Measurements from ENCODE around the gene WDR87.

WDR87 gene

GRCh38 chr19:37905946-37906868 lies at the start of gene WDR87:
TSS of gene WDR87 (minus strand) at chr19:37906594. CDS start at chr19:37898239, 8,355 bp downstream.
- H3K27ac ChIP-seq (ENCODE audit: low read depth, low read length), result peak within 1 kb of the TSS; percentile 82
- H3K9ac ChIP-seq (ENCODE audit: low read length), result peak within 1 kb of the TSS; percentile 27
- H3K4me1 ChIP-seq (ENCODE audit: insufficient read depth, low read length), result peaks cover 10% of the 10 kb centered on the region
- no peaks in the 10 kb centered on the region for H3K9me3 ChIP-seq (ENCODE audit: low read length)
- no peaks in the 10 kb centered on the region for H3K36me3 ChIP-seq (ENCODE audit: insufficient read depth, low read length)
- H3K27me3 ChIP-seq (ENCODE audit: control insufficient read depth in 1 of 2, insufficient read depth in 2 of 2, low read length in 2 of 2), result no peaks in the 10 kb centered on the region
- peak within 1 kb of the TSS; percentile 65 to 90 for H3K4me3 ChIP-seq (ENCODE audit: low read depth in 1 of 2, low read length in 2 of 2)

GRCh38 chr19:37955986-37956385 lies 49.6 kb upstream of the WDR87 start:
- no peak overlapping the region for H3K9ac ChIP-seq (ENCODE audit: low read length)
- H3K4me3 ChIP-seq (ENCODE audit: low read depth in 1 of 2, low read length in 2 of 2), result no peak overlapping the region
- no peaks in the 10 kb centered on the region for H3K9me3 ChIP-seq (ENCODE audit: low read length)
- no peaks in the 10 kb centered on the region for H3K36me3 ChIP-seq (ENCODE audit: insufficient read depth, low read length)
- no peak overlapping the region for H3K27ac ChIP-seq (ENCODE audit: low read depth, low read length)
- H3K27me3 ChIP-seq (ENCODE audit: control insufficient read depth in 1 of 2, insufficient read depth in 2 of 2, low read length in 2 of 2), result no peaks in the 10 kb centered on the region
- H3K4me1 ChIP-seq (ENCODE audit: insufficient read depth, low read length), result no peaks in the 10 kb centered on the region

GRCh38 chr19:37954421-37954874 lies 48.1 kb upstream of the WDR87 start:
- H3K9ac ChIP-seq (ENCODE audit: low read length), result no peak overlapping the region
- H3K9me3 ChIP-seq (ENCODE audit: low read length), result no peaks in the 10 kb centered on the region
- no peaks in the 10 kb centered on the region for H3K4me1 ChIP-seq (ENCODE audit: insufficient read depth, low read length)
- H3K27ac ChIP-seq (ENCODE audit: low read depth, low read length), result no peak overlapping the region
- H3K27me3 ChIP-seq (ENCODE audit: control insufficient read depth in 1 of 2, insufficient read depth in 2 of 2, low read length in 2 of 2), result no peaks in the 10 kb centered on the region
- no peaks in the 10 kb centered on the region for H3K36me3 ChIP-seq (ENCODE audit: insufficient read depth, low read length)
- no peak overlapping the region for H3K4me3 ChIP-seq (ENCODE audit: low read depth in 1 of 2, low read length in 2 of 2)

GRCh38 chr19:37953918-37954303 lies 47.5 kb upstream of the WDR87 start:
- no peak overlapping the region for H3K4me3 ChIP-seq (ENCODE audit: low read depth in 1 of 2, low read length in 2 of 2)

GRCh38 chr19:37953171-37953917 lies 47.0 kb upstream of the WDR87 start:
- no peak overlapping the region for H3K4me3 ChIP-seq (ENCODE audit: low read depth in 1 of 2, low read length in 2 of 2)
- no peaks in the 10 kb centered on the region for H3K36me3 ChIP-seq (ENCODE audit: insufficient read depth, low read length)
- H3K27me3 ChIP-seq (ENCODE audit: control insufficient read depth in 1 of 2, insufficient read depth in 2 of 2, low read length in 2 of 2), result no peaks in the 10 kb centered on the region
- H3K27ac ChIP-seq (ENCODE audit: low read depth, low read length), result no peak overlapping the region
- H3K9me3 ChIP-seq (ENCODE audit: low read length), result no peaks in the 10 kb centered on the region
- no peaks in the 10 kb centered on the region for H3K4me1 ChIP-seq (ENCODE audit: insufficient read depth, low read length)
- no peak overlapping the region for H3K9ac ChIP-seq (ENCODE audit: low read length)

More at GRCh38 chr19:37953918-37954303, 47.5 kb upstream of the WDR87 start:
- Histone ChIP-seq H3K9ac (ENCODE audit: low read length) (no peak overlapping the region), H3K4me1 (ENCODE audit: insufficient read depth, low read length) (no peaks in the 10 kb centered on the region), H3K9me3 (ENCODE audit: low read length) (no peaks in the 10 kb centered on the region), H3K27ac (ENCODE audit: low read depth, low read length) (no peak overlapping the region), H3K27me3 (ENCODE audit: control insufficient read depth in 1 of 2, insufficient read depth in 2 of 2, low read length in 2 of 2) (no peaks in the 10 kb centered on the region), H3K36me3 (ENCODE audit: insufficient read depth, low read length) (no peaks in the 10 kb centered on the region)

GRCh38 chr19:37951816-37952210 lies 45.4 kb upstream of the WDR87 start:
- Histone ChIP-seq H3K27me3 (ENCODE audit: control insufficient read depth in 1 of 2, insufficient read depth in 2 of 2, low read length in 2 of 2) (no peaks in the 10 kb centered on the region), H3K4me3 (ENCODE audit: low read depth in 1 of 2, low read length in 2 of 2) (no peak overlapping the region), H3K9me3 (ENCODE audit: low read length) (no peaks in the 10 kb centered on the region), H3K9ac (ENCODE audit: low read length) (no peak overlapping the region), H3K4me1 (ENCODE audit: insufficient read depth, low read length) (no peaks in the 10 kb centered on the region), H3K36me3 (ENCODE audit: insufficient read depth, low read length) (no peaks in the 10 kb centered on the region), H3K27ac (ENCODE audit: low read depth, low read length) (no peak overlapping the region)

- Histone ChIP-seq H3K9me3 (ENCODE audit: low read length) (no peaks in the 10 kb centered on the region), H3K27ac (ENCODE audit: low read depth, low read length) (no peak overlapping the region), H3K9ac (ENCODE audit: low read length) (no peak overlapping the region), H3K36me3 (ENCODE audit: insufficient read depth, low read length) (no peaks in the 10 kb centered on the region), H3K4me1 (ENCODE audit: insufficient read depth, low read length) (no peaks in the 10 kb centered on the region), H3K4me3 (ENCODE audit: low read depth in 1 of 2, low read length in 2 of 2) (no peak overlapping the region), H3K27me3 (ENCODE audit: control insufficient read depth in 1 of 2, insufficient read depth in 2 of 2, low read length in 2 of 2) (no peaks in the 10 kb centered on the region)
Measured at GRCh38 chr19:37950471-37951175, 44.2 kb upstream of the WDR87 start.

- Histone ChIP-seq H3K4me1 (ENCODE audit: insufficient read depth, low read length) (no peaks in the 10 kb centered on the region), H3K9ac (ENCODE audit: low read length) (no peak overlapping the region), H3K4me3 (ENCODE audit: low read depth in 1 of 2, low read length in 2 of 2) (no peak overlapping the region), H3K9me3 (ENCODE audit: low read length) (no peaks in the 10 kb centered on the region), H3K36me3 (ENCODE audit: insufficient read depth, low read length) (no peaks in the 10 kb centered on the region), H3K27ac (ENCODE audit: low read depth, low read length) (no peak overlapping the region), H3K27me3 (ENCODE audit: control insufficient read depth in 1 of 2, insufficient read depth in 2 of 2, low read length in 2 of 2) (no peaks in the 10 kb centered on the region)
Measured at GRCh38 chr19:37948362-37948761, 42.0 kb upstream of the WDR87 start.

GRCh38 chr19:37947778-37948177 lies 41.4 kb upstream of the WDR87 start:
- Histone ChIP-seq H3K4me3 (ENCODE audit: low read depth in 1 of 2, low read length in 2 of 2) (no peak overlapping the region), H3K27ac (ENCODE audit: low read depth, low read length) (no peak overlapping the region), H3K4me1 (ENCODE audit: insufficient read depth, low read length) (no peaks in the 10 kb centered on the region), H3K36me3 (ENCODE audit: insufficient read depth, low read length) (no peaks in the 10 kb centered on the region), H3K27me3 (ENCODE audit: control insufficient read depth in 1 of 2, insufficient read depth in 2 of 2, low read length in 2 of 2) (no peaks in the 10 kb centered on the region), H3K9ac (ENCODE audit: low read length) (no peak overlapping the region), H3K9me3 (ENCODE audit: low read length) (no peaks in the 10 kb centered on the region)

- H3K27me3 ChIP-seq (ENCODE audit: control insufficient read depth in 1 of 2, insufficient read depth in 2 of 2, low read length in 2 of 2), result no peaks in the 10 kb centered on the region
- no peaks in the 10 kb centered on the region for H3K36me3 ChIP-seq (ENCODE audit: insufficient read depth, low read length)
- no peak overlapping the region for H3K4me3 ChIP-seq (ENCODE audit: low read depth in 1 of 2, low read length in 2 of 2)
- no peak overlapping the region for H3K9ac ChIP-seq (ENCODE audit: low read length)
- H3K4me1 ChIP-seq (ENCODE audit: insufficient read depth, low read length), result no peaks in the 10 kb centered on the region
- no peak overlapping the region for H3K27ac ChIP-seq (ENCODE audit: low read depth, low read length)
- no peaks in the 10 kb centered on the region for H3K9me3 ChIP-seq (ENCODE audit: low read length)
Measured at GRCh38 chr19:37946132-37946531, 39.7 kb upstream of the WDR87 start.

GRCh38 chr19:37943480-37943879 lies 37.1 kb upstream of the WDR87 start:
- Histone ChIP-seq H3K36me3 (ENCODE audit: insufficient read depth, low read length) (no peaks in the 10 kb centered on the region), H3K27me3 (ENCODE audit: control insufficient read depth in 1 of 2, insufficient read depth in 2 of 2, low read length in 2 of 2) (no peaks in the 10 kb centered on the region), H3K9ac (ENCODE audit: low read length) (no peak overlapping the region), H3K27ac (ENCODE audit: low read depth, low read length) (no peak overlapping the region), H3K4me1 (ENCODE audit: insufficient read depth, low read length) (no peaks in the 10 kb centered on the region), H3K4me3 (ENCODE audit: low read depth in 1 of 2, low read length in 2 of 2) (no peak overlapping the region), H3K9me3 (ENCODE audit: low read length) (no peaks in the 10 kb centered on the region)
